Body of pancreas (tissue), 4 donors: Measurements from ENCODE around the gene DNAJB6.

ENCODE experiments used
- CTCF ChIP-seq, 7 experiments: fragments of 450-650 bp in 4 of 7; fragments of 200-600 bp in 3 of 7; sonication (generic) in 3 of 7; IDR thresholded peaks; one replicate each; pipeline ENCODE4 v1.5.1; 2016 to 2019; ENCODE audit warnings: antibody characterized with exemption in 7 of 7
- POLR2A ChIP-seq, 3 donors: fragments of 450-650 bp; IDR thresholded peaks; one replicate each; pipeline ENCODE4 v1.6.1; 2016; ENCODE audit warnings: antibody characterized with exemption in 3 of 3, mild to moderate bottlenecking in 2 of 3

- TF ChIP-seq CTCF (IDR thresholded peaks at IDR 0.05) (no peak), POLR2A (IDR thresholded peaks at IDR 0.05) (no peak)
These were observed 23.2 kb upstream of the DNAJB6 start for GRCh38 chr7:157313645-157314044.
